ENCODE measurements around the gene MTREX. TPM values are rescaled to one million over a fixed set of nuclear protein-coding genes. Genes with fewer than 3 reads are reported as not detected.

The MTREX gene
- total and polyA plus RNA-seq, 2 donors (not counting 1 experiment from before 2014, with no cell fraction given): 7.9 to 94.0 TPM

DNA sequence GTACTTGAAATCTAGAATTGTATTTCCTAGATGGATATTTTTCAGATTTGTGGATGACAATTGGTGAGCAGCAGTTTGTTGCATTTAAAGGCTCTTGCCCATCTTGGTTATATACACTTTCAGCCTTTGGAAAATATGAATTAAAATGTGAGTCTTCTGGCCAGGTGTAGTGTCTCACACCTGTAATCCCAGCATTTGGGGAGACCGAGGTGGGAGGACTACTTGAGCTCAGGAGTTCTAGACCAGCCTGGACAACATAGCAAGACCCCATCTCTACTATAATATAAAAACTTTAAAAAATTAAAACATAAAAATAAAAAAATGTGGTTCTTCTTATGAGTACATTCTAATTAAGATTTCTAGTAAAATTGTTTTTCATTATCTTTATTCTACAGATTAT lies 102.0 kb downstream of the MTREX start:
- Histone ChIP-seq H3K27ac (ENCODE audit: low read length in 2 of 2) (no peak overlapping the region), H2AFZ (ENCODE audit: insufficient read depth, low read depth, low read length, poor library complexity, severe bottlenecking) (no peak overlapping the region), H3K4me2 (replicated peaks; ENCODE audit: low read depth, low read length, poor library complexity, severe bottlenecking) (no peak overlapping the region), H3K9me3 (ENCODE audit: control extremely low read depth in 1 of 3, control insufficient read depth in 2 of 3, insufficient read depth in 1 of 3, low read length in 2 of 3) (no peaks in the 10 kb centered on the region), H4K20me1 (ENCODE audit: control insufficient read depth, insufficient read depth, low read length, poor library complexity, severe bottlenecking) (no peaks in the 10 kb centered on the region), H3K79me2 (ENCODE audit: control insufficient read depth, insufficient read depth, low read length) (no peaks in the 10 kb centered on the region), H3K36me3 (replicated peaks in 1 of 2; ENCODE audit: control extremely low read depth in 1 of 2, control insufficient read depth in 1 of 2, extremely low read depth in 1 of 2, insufficient read depth in 2 of 2, low read length in 1 of 2) (peaks cover 9 to 63% of the 10 kb centered on the region in 2 experiments), H3K27me3 (replicated peaks in 1 of 4; ENCODE audit: control extremely low read depth in 1 of 4, control insufficient read depth in 3 of 4, insufficient read depth in 4 of 4, low read length in 3 of 4) (no peaks in the 10 kb centered on the region), H3K9ac (ENCODE audit: low read length) (no peak overlapping the region), H3K4me3 (ENCODE audit: control extremely low read depth in 1 of 5, extremely low read depth in 1 of 5, insufficient read depth in 1 of 5, low read depth in 2 of 5, low read length in 4 of 5) (no peak overlapping the region), H3K4me1 (ENCODE audit: control insufficient read depth in 2 of 2, insufficient read depth in 2 of 2, low read length in 2 of 2) (no peaks in the 10 kb centered on the region)
- no peak for ATAC-seq (ENCODE audit: low read depth)
- WGBS (ENCODE audit: insufficient coverage): no CpG with 5 or more reads among the region's 1 CpG
- ChIA-PET POLR2A (no interaction called here), CTCF (no interaction called here)
- H3K4me3 Mint-ChIP-seq: no peak overlapping the region
- no peaks in the 10 kb centered on the region for H3K9me3 Mint-ChIP-seq (ENCODE audit: insufficient read depth)
- H3K4me1 Mint-ChIP-seq: no peaks in the 10 kb centered on the region
- DNase-seq: no peak
- intact Hi-C loops (cut with micrococcal nuclease): no loop called here
- no peak for TF ChIP-seq EZH2 (IDR thresholded peaks at IDR 0.05; ENCODE audit: borderline replicate concordance, insufficient read depth, low read depth, low read length, poor library complexity, severe bottlenecking)
- no peak for TF ChIP-seq CTCF (IDR thresholded peaks at IDR 0.05)
- no peak overlapping the region for H3K27ac Mint-ChIP-seq
- H3K27me3 Mint-ChIP-seq: no peaks in the 10 kb centered on the region

DNA sequence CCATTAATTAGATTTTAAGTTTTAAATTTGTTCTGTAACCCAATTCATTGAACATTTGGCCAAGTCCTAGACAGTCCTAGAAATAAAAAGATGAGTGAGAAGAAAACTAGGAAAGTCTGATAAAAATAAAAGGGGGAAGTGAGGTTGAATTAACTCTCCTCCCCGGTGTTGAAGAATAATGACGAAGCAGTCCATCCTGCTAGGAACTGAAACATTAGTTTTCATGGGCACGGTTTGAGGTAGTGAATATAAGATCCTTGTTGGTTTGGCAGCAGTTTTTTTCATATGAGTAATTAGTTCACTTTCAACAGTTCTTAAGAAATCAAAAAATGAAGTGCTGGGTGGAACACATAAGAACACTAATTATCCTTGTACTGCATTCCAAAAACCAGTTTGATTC lies 103.1 kb downstream of the MTREX start:
- H3K4me2 ChIP-seq (replicated peaks; ENCODE audit: low read depth, low read length, poor library complexity, severe bottlenecking): no peak overlapping the region
- no peaks in the 10 kb centered on the region for H3K9me3 ChIP-seq (ENCODE audit: control extremely low read depth in 1 of 3, control insufficient read depth in 2 of 3, insufficient read depth in 1 of 3, low read length in 2 of 3)
- Mint-ChIP-seq H3K4me1 (no peaks in the 10 kb centered on the region), H3K27me3 (no peaks in the 10 kb centered on the region), H3K4me3 (no peak overlapping the region), H3K27ac (no peak overlapping the region), H3K9me3 (ENCODE audit: insufficient read depth) (no peaks in the 10 kb centered on the region)
- ATAC-seq (ENCODE audit: low read depth): no peak
- H3K36me3 ChIP-seq (replicated peaks in 1 of 2; ENCODE audit: control extremely low read depth in 1 of 2, control insufficient read depth in 1 of 2, extremely low read depth in 1 of 2, insufficient read depth in 2 of 2, low read length in 1 of 2): peaks cover 7 to 67% of the 10 kb centered on the region in 2 experiments
- no peak overlapping the region for H3K27ac ChIP-seq (ENCODE audit: low read length in 2 of 2)
- H3K27me3 ChIP-seq (replicated peaks in 1 of 4; ENCODE audit: control extremely low read depth in 1 of 4, control insufficient read depth in 3 of 4, insufficient read depth in 4 of 4, low read length in 3 of 4): no peaks in the 10 kb centered on the region
- H3K4me3 ChIP-seq (ENCODE audit: control extremely low read depth in 1 of 5, extremely low read depth in 1 of 5, insufficient read depth in 1 of 5, low read depth in 2 of 5, low read length in 4 of 5): no peak overlapping the region
- intact Hi-C loops (cut with micrococcal nuclease): no loop called here
- ChIA-PET POLR2A (no interaction called here), CTCF (no interaction called here)
- no peak for TF ChIP-seq CTCF (IDR thresholded peaks at IDR 0.05)
- TF ChIP-seq EZH2 (IDR thresholded peaks at IDR 0.05; ENCODE audit: borderline replicate concordance, insufficient read depth, low read depth, low read length, poor library complexity, severe bottlenecking): no peak
- H3K79me2 ChIP-seq (ENCODE audit: control insufficient read depth, insufficient read depth, low read length): no peaks in the 10 kb centered on the region
- H3K4me1 ChIP-seq (ENCODE audit: control insufficient read depth in 2 of 2, insufficient read depth in 2 of 2, low read length in 2 of 2): no peaks in the 10 kb centered on the region
- H4K20me1 ChIP-seq (ENCODE audit: control insufficient read depth, insufficient read depth, low read length, poor library complexity, severe bottlenecking): no peaks in the 10 kb centered on the region
- no peak overlapping the region for H2AFZ ChIP-seq (ENCODE audit: insufficient read depth, low read depth, low read length, poor library complexity, severe bottlenecking)
- no CpG with 5 or more reads among the region's 3 CpGs for WGBS (ENCODE audit: insufficient coverage)
- H3K9ac ChIP-seq (ENCODE audit: low read length): no peak overlapping the region
- DNase-seq: no peak

All from B cell (primary cell).